Natural killer cell (primary cell): Measurements from ENCODE around the gene KRT7. TPM values are rescaled to one million over a fixed set of nuclear protein-coding genes. Genes with fewer than 3 reads are reported as not detected.

ENCODE experiments used
- ATAC-seq, 3 donors: fragments of 150-1000 bp in 2 of 3; fragments of 200-7000 bp in 1 of 3; cut with Tn5 transposase; 1 replicate in 1 of 3; 2 replicates in 2 of 3; pipeline ENCODE4 v1.10.0; 2021; ENCODE audit warnings: mild to moderate bottlenecking in 2 of 3, moderate library complexity in 2 of 3
- DNase-seq, 2 donors: peaks; one replicate each; pipeline versions ENCODE4 v3.0.0 to v3.0.0-alpha.2; 2013 to 2021; ENCODE audit warnings: mixed read lengths in 1 of 2
- H3K27ac ChIP-seq: one replicate; pipeline ENCODE4 v1.5.1; 2013; ENCODE audit warnings: mild to moderate bottlenecking, low read length
- H3K27me3 ChIP-seq: one replicate; pipeline ENCODE4 v1.6.1; 2013; ENCODE audit warnings: low read length; ENCODE audit not compliant: control insufficient read depth, insufficient read depth
- H3K36me3 ChIP-seq: one replicate; pipeline ENCODE4 v1.6.1; 2013; ENCODE audit warnings: low read length; ENCODE audit not compliant: control insufficient read depth, insufficient read depth
- H3K4me1 ChIP-seq: one replicate; pipeline ENCODE4 v1.6.1; 2013; ENCODE audit warnings: low read length; ENCODE audit not compliant: control insufficient read depth, insufficient read depth
- H3K4me3 ChIP-seq: one replicate; pipeline ENCODE4 v1.5.1; 2013; ENCODE audit warnings: low read length
- H3K9me3 ChIP-seq: one replicate; pipeline ENCODE4 v1.6.1; 2013; ENCODE audit warnings: low read length; ENCODE audit not compliant: control insufficient read depth, insufficient read depth
- H3K27ac Mint-ChIP-seq, 2 donors: one replicate each; pipeline ENCODE4 v1.8.0; 2022; ENCODE audit warnings: mild to moderate bottlenecking in 2 of 2, mixed read lengths in 2 of 2, moderate library complexity in 1 of 2
- H3K27me3 Mint-ChIP-seq, 2 donors: one replicate each; pipeline ENCODE4 v1.8.0; 2022; ENCODE audit warnings: low read depth in 2 of 2, mixed read lengths in 2 of 2
- H3K36me3 Mint-ChIP-seq: one replicate; pipeline ENCODE4 v1.8.0; 2022; ENCODE audit warnings: mixed read lengths
- H3K4me1 Mint-ChIP-seq, 2 donors: one replicate each; pipeline ENCODE4 v1.8.0; 2022; ENCODE audit warnings: mixed read lengths in 2 of 2
- H3K4me3 Mint-ChIP-seq: one replicate; pipeline ENCODE4 v1.8.0; 2022; ENCODE audit warnings: mild to moderate bottlenecking, moderate library complexity, mixed read lengths
- H3K9me3 Mint-ChIP-seq, 2 donors: one replicate each; pipeline ENCODE4 v1.8.0; 2022; ENCODE audit warnings: mixed read lengths in 2 of 2
- CTCF ChIP-seq: fragments of 200-600 bp; IDR thresholded peaks from one replicate; pipeline ENCODE4 v1.8.0; 2022; ENCODE audit warnings: antibody characterized with exemption
- WGBS: methylation state at CpG from one replicate; pipeline ENCODE4 v1.1.7; 2013; ENCODE audit warnings: missing lambda C conversion rate; ENCODE audit not compliant: insufficient coverage; 5-methylcytosine and 5-hydroxymethylcytosine counted together
- intact Hi-C: fragments of 100-400 bp; cut with micrococcal nuclease; formaldehyde crosslinking; loops from one replicate; pipeline ENCODE4 v1.14.2; 2022
- total RNA-seq, 4 donors: library from RNA; stranded (reverse); fragments of 120-200 nt in 1 of 4; gene quantifications; one replicate each; pipeline versions ENCODE4 v1.2.3 to v1.2.4, GENCODE V29; 2013 to 2022

Gene KRT7
- total RNA-seq, 3 donors from 2014 or later (not counting 1 experiment from before 2014, with no cell fraction given) = 0.54 TPM; not detected in 2

GRCh38 chr12:52233462-52234207 is 592 bp downstream of the KRT7 start:
- intact Hi-C loops = no loop called here
- WGBS = 20% methylated on average over 34 of the region's 40 CpGs

GRCh38 chr12:52234223-52234810 is 1.3 kb downstream of the KRT7 start:
- ATAC-seq (no peak), DNase-seq (no peak)
- Histone ChIP-seq H3K27ac (no peak overlapping the region), H3K4me3 (no peak overlapping the region), H3K9me3 (no peaks in the 10 kb centered on the region), H3K36me3 (no peaks in the 10 kb centered on the region), H3K4me1 (no peaks in the 10 kb centered on the region), H3K27me3 (peaks cover 18% of the 10 kb centered on the region)
- Mint-ChIP-seq H3K4me3 (no peak overlapping the region), H3K27me3 (peaks cover 47 to 52% of the 10 kb centered on the region in 2 donors), H3K27ac (no peak overlapping the region), H3K4me1 (no peaks in the 10 kb centered on the region), H3K9me3 (no peaks in the 10 kb centered on the region), H3K36me3 (no peaks in the 10 kb centered on the region)
- no peak for TF ChIP-seq CTCF
- intact Hi-C loops = no loop called here
- WGBS = 84% methylated on average over 10 of the region's 10 CpGs

More at GRCh38 chr12:52233462-52234207, 592 bp downstream of the KRT7 start:
- ATAC-seq (no peak), DNase-seq (no peak)
- H3K36me3 Mint-ChIP-seq = no peaks in the 10 kb centered on the region
- no peak overlapping the region for H3K4me3 ChIP-seq
- H3K4me1 ChIP-seq = no peaks in the 10 kb centered on the region
- no peak for TF ChIP-seq CTCF
- H3K9me3 ChIP-seq = no peaks in the 10 kb centered on the region
- no peak overlapping the region for H3K27ac Mint-ChIP-seq
- peaks cover 18% of the 10 kb centered on the region for H3K27me3 ChIP-seq
- no peak overlapping the region for H3K4me3 Mint-ChIP-seq
- no peak overlapping the region for H3K27ac ChIP-seq
- H3K4me1 Mint-ChIP-seq = no peaks in the 10 kb centered on the region
- H3K27me3 Mint-ChIP-seq = peaks cover 48 to 54% of the 10 kb centered on the region in 2 donors
- H3K9me3 Mint-ChIP-seq = no peaks in the 10 kb centered on the region
- H3K36me3 ChIP-seq = no peaks in the 10 kb centered on the region

- H3K9me3 Mint-ChIP-seq = no peaks in the 10 kb centered on the region
- Histone ChIP-seq H3K4me3 (no peak overlapping the region), H3K27me3 (peaks cover 18% of the 10 kb centered on the region), H3K9me3 (no peaks in the 10 kb centered on the region), H3K27ac (no peak overlapping the region), H3K36me3 (no peaks in the 10 kb centered on the region), H3K4me1 (no peaks in the 10 kb centered on the region)
- TF ChIP-seq CTCF = no peak
- H3K4me3 Mint-ChIP-seq = no peak overlapping the region
- no peaks in the 10 kb centered on the region for H3K36me3 Mint-ChIP-seq
- peaks cover 38 to 45% of the 10 kb centered on the region in 2 donors for H3K27me3 Mint-ChIP-seq
- WGBS = 89% methylated on average over 15 of the region's 15 CpGs
- no peak overlapping the region for H3K27ac Mint-ChIP-seq
- ATAC-seq (no peak), DNase-seq (no peak)
- no peaks in the 10 kb centered on the region for H3K4me1 Mint-ChIP-seq
- intact Hi-C loops = no loop called here
Observed at GRCh38 chr12:52235001-52235764, 2.1 kb downstream of the KRT7 start.
